Tibial nerve (tissue), 4 donors: Measurements from ENCODE around the gene BCL6. TPM values are rescaled to one million over a fixed set of nuclear protein-coding genes. Genes with fewer than 3 reads are reported as not detected.

Source experiments
- DNase-seq, 2 donors: peaks; one replicate each; pipeline ENCODE4 v3.0.0-alpha.2; 2019; ENCODE audit warnings: low spot score in 2 of 2
- H3K27ac ChIP-seq, 4 donors: fragments of 200-600 bp; sonication (generic) in 3 of 4; one replicate each; pipeline ENCODE4 v1.5.1; 2017 to 2019; ENCODE audit warnings: mild to moderate bottlenecking in 1 of 4
- H3K27me3 ChIP-seq, 2 donors: fragments of 200-600 bp; sonication (generic) in 1 of 2; one replicate each; pipeline versions ENCODE4 v1.5.1 to v1.6.0; 2017 to 2019
- H3K36me3 ChIP-seq, 3 donors: fragments of 200-600 bp; sonication (generic); one replicate each; pipeline ENCODE4 v1.5.1; 2018 to 2019
- H3K4me1 ChIP-seq, 4 donors: fragments of 200-600 bp; sonication (generic) in 3 of 4; one replicate each; pipeline ENCODE4 v1.5.1; 2017 to 2019
- H3K4me3 ChIP-seq, 4 donors: fragments of 200-600 bp; sonication (generic) in 3 of 4; one replicate each; pipeline ENCODE4 v1.5.1; 2017 to 2019; ENCODE audit warnings: mild to moderate bottlenecking in 1 of 4, moderate library complexity in 1 of 4
- H3K9me3 ChIP-seq, 4 donors: fragments of 200-600 bp; sonication (generic) in 3 of 4; one replicate each; pipeline ENCODE4 v1.5.1; 2017 to 2019
- CTCF ChIP-seq, 5 experiments: fragments of 200-600 bp in 3 of 5; fragments of 450-650 bp in 2 of 5; sonication (generic) in 3 of 5; IDR thresholded peaks; one replicate each; pipeline ENCODE4 v1.5.1; 2016 to 2019; ENCODE audit warnings: antibody characterized with exemption in 5 of 5, mild to moderate bottlenecking in 3 of 5, moderate library complexity in 2 of 5
- EP300 ChIP-seq, 2 donors: sonication (generic); formaldehyde crosslinking; IDR thresholded peaks; one replicate each; pipeline ENCODE4 v1.6.1; 2017; ENCODE audit warnings: antibody characterized with exemption in 2 of 2, mild to moderate bottlenecking in 1 of 2
- POLR2A ChIP-seq, 2 donors: fragments of 450-650 bp; IDR thresholded peaks; one replicate each; pipeline ENCODE4 v1.6.1; 2017; ENCODE audit warnings: antibody characterized with exemption in 2 of 2, mild to moderate bottlenecking in 2 of 2, moderate library complexity in 2 of 2
- WGBS, 2 donors: methylation state at CpG; one replicate each; pipeline ENCODE4 v1.1.5; 2018; 5-methylcytosine and 5-hydroxymethylcytosine counted together
- total RNA-seq, 4 donors: library from RNA; depleted of rRNA; stranded (reverse); fragments of >200 nt; gene quantifications; one replicate each; pipeline ENCODE4 v1.1.0, GENCODE V29; 2016

Gene BCL6
- total RNA-seq, 4 donors from 2014 or later = 272 to 500 (median 305) TPM

- Histone ChIP-seq H3K4me3 (no peak overlapping the region), H3K9me3 (no peaks in the 10 kb centered on the region), H3K27ac (peak overlapping the region in 3 of 4 donors; percentile 62 to 99 (median 98)), H3K4me1 (peaks cover 0 to 40% (median 27%) of the 10 kb centered on the region in 4 donors), H3K36me3 (peaks cover 0 to 45% (median 24%) of the 10 kb centered on the region in 3 donors), H3K27me3 (no peaks in the 10 kb centered on the region)
- DNase-seq = no peak
- WGBS, 2 donors = 83 to 90% methylated on average over 3 of the region's 3 CpGs
- TF ChIP-seq CTCF (IDR thresholded peaks at IDR 0.05) (no peak), POLR2A (IDR thresholded peaks at IDR 0.05) (no peak), EP300 (IDR thresholded peaks at IDR 0.05) (no peak)
Measured at GRCh38 chr3:187735383-187735782, 9.9 kb downstream of the BCL6 start.

- TF ChIP-seq POLR2A (IDR thresholded peaks at IDR 0.05) (no peak), CTCF (IDR thresholded peaks at IDR 0.05) (no peak), EP300 (IDR thresholded peaks at IDR 0.05) (no peak)
- H3K27ac ChIP-seq = peak overlapping the region in 2 of 4 donors; percentile 98 to 99
- peaks cover 0 to 50% (median 29%) of the 10 kb centered on the region in 3 donors for H3K36me3 ChIP-seq
- WGBS, 2 donors = 69 to 70% methylated on average over 3 of the region's 3 CpGs
- peaks cover 0 to 44% (median 26%) of the 10 kb centered on the region in 4 donors for H3K4me1 ChIP-seq
- no peak overlapping the region for H3K4me3 ChIP-seq
- H3K27me3 ChIP-seq = no peaks in the 10 kb centered on the region
- H3K9me3 ChIP-seq = no peaks in the 10 kb centered on the region
- no peak for DNase-seq
Measured at GRCh38 chr3:187734841-187735240, 10.4 kb downstream of the BCL6 start.

GRCh38 chr3:187733371-187733770 lies 11.9 kb downstream of the BCL6 start:
- DNase-seq = no peak
- no peaks in the 10 kb centered on the region for H3K27me3 ChIP-seq
- H3K4me3 ChIP-seq = no peak overlapping the region
- H3K4me1 ChIP-seq = peaks cover 0 to 53% (median 26%) of the 10 kb centered on the region in 4 donors
- peaks cover 11 to 65% (median 44%) of the 10 kb centered on the region in 3 donors for H3K36me3 ChIP-seq
- no peak overlapping the region for H3K27ac ChIP-seq
- no peaks in the 10 kb centered on the region for H3K9me3 ChIP-seq
- WGBS, 2 donors = 91 to 92% methylated on average over 11 of the region's 11 CpGs
- TF ChIP-seq CTCF (IDR thresholded peaks at IDR 0.05) (no peak), POLR2A (IDR thresholded peaks at IDR 0.05) (no peak), EP300 (IDR thresholded peaks at IDR 0.05) (peak in 1 of 2 donors; percentile 34)

- H3K36me3 ChIP-seq = peaks cover 21 to 100% (median 69%) of the 10 kb centered on the region in 3 donors
- H3K9me3 ChIP-seq = no peaks in the 10 kb centered on the region
- no peak for DNase-seq
- H3K4me3 ChIP-seq = no peak overlapping the region
- H3K27ac ChIP-seq = no peak overlapping the region
- TF ChIP-seq CTCF (IDR thresholded peaks at IDR 0.05) = no peak
- TF ChIP-seq POLR2A (IDR thresholded peaks at IDR 0.05) = no peak
- TF ChIP-seq EP300 (IDR thresholded peaks at IDR 0.05) = no peak
- peaks cover 0 to 18% (median 0%) of the 10 kb centered on the region in 4 donors for H3K4me1 ChIP-seq
- 88 to 94% methylated on average over 12 of the region's 12 CpGs for WGBS, 2 donors
- no peaks in the 10 kb centered on the region for H3K27me3 ChIP-seq
Measured at GRCh38 chr3:187729598-187729997, 15.7 kb downstream of the BCL6 start.

- 66 to 73% methylated on average over 9 to 12 of the region's 13 CpGs for WGBS, 2 donors
Measured at GRCh38 chr3:187728940-187729583, 16.2 kb downstream of the BCL6 start.

More at GRCh38 chr3:187728940-187729583, 16.2 kb downstream of the BCL6 start:
- Histone ChIP-seq H3K9me3 (no peaks in the 10 kb centered on the region), H3K4me3 (no peak overlapping the region), H3K4me1 (peaks cover 0 to 13% (median 0%) of the 10 kb centered on the region in 4 donors), H3K27me3 (no peaks in the 10 kb centered on the region), H3K36me3 (peaks cover 21 to 100% (median 75%) of the 10 kb centered on the region in 3 donors), H3K27ac (no peak overlapping the region)
- no peak for DNase-seq
- peak in 1 of 2 donors; percentile 56 for TF ChIP-seq EP300 (IDR thresholded peaks at IDR 0.05)
- TF ChIP-seq POLR2A (IDR thresholded peaks at IDR 0.05) = no peak
- TF ChIP-seq CTCF (IDR thresholded peaks at IDR 0.05) = no peak
